Daoy (cell line): ENCODE data around the gene DCAF5. TPM values are rescaled to one million over a fixed set of nuclear protein-coding genes. Genes with fewer than 3 reads are reported as not detected.

Experiments used
- DNase-seq: peaks from one replicate; pipeline ENCODE4 v3.0.0-alpha.2; 2015; ENCODE audit warnings: low read depth
- total RNA-seq: library from RNA; depleted of rRNA; stranded (reverse); fragments of >200 nt; shearing (Covaris generic); gene quantifications from 2 replicates; pipeline ENCODE4 v1.2.3, GENCODE V29; 2014; rRNA removed

The DCAF5 gene
- total RNA-seq, 1 experiment from 2014 or later, result 9.7 TPM

DNA sequence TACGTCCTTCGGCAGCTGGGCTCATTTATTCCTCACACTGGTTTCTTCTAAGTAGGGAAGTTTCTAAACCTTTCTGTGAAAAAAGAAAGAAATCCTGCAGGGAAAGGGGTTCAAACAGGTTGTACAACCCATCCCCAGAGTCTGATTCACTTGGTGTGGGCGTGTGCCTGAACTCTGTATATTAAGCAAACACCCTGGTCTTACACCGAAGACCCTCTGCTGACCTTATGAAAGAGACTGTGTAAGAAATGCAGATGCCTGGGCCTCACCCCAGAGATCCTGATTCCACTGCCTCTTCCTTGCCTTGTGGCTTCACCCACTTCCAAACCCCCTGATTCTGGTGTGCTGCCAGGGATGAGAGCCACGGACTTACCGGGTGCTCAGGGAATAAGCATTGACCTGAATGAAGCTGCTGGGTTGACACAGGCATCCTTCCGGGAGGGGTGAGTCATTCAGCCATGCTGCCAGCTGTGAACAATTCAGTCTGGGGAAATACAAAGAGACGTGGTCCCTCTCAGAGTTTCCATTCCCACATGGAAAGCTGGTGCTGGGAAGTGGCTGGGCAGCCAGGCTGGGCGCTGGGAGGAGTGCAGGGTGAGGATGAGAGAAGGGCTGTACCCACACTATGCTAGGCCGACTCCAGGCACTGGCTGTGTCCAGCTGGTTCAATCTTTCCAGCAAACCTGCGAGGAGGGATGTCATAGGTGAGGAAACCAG is 147.3 kb downstream of the DCAF5 start:
- peak; percentile 93 for DNase-seq

DNA sequence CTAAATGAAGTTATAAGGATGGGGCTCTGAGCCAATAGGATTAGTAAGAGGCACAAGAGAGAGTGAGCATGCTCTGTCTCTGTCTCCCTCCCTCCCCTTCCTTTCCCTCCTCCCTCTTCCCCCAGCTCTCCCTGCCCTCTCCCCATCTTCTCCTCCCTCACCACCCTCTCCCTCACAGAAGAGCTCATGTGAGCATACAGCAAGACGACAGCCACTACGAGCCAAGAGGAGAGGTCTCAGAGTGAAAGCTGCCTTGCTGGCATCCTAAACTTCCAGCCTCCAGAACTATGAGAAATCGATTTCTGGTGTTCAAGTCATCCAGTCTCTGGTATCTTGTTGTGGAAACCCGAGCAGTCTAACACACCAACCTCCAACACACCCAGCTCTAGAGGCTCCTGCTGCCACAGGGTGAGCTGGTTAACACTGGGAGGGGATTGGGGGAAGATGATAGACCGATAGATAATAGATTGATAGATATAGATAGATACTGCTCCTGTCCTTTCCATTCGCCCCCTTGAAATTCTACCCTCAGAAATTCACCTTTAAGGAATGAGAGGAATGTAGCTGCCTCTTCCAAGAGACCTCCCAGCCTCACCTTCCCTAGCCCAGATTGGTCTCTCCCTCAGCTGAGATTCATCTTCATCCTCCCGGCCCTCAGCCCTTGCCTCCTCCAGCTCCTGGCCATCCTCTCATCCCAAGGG is 148.0 kb downstream of the DCAF5 start:
- DNase-seq, result no peak

DNA sequence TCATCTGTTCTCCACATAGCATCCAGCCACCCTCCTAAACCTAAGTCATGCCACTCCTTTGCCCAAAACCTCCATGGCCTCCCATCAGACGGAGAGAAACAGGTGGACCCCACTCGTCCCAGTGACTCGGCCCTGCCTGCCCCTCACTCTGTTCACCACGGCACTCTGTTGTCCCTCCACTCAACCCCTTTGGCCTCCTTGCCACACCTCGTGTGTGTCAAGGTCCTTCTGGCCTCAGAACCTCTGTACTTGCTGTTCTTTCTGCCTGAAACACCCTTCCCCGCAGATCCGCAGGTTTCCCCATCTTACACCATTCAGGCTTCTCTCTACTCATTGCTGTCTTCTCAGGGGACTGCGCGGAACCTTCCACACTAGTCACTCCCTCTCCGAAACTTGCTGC is 149.3 kb downstream of the DCAF5 start:
- DNase-seq, result no peak

DNA sequence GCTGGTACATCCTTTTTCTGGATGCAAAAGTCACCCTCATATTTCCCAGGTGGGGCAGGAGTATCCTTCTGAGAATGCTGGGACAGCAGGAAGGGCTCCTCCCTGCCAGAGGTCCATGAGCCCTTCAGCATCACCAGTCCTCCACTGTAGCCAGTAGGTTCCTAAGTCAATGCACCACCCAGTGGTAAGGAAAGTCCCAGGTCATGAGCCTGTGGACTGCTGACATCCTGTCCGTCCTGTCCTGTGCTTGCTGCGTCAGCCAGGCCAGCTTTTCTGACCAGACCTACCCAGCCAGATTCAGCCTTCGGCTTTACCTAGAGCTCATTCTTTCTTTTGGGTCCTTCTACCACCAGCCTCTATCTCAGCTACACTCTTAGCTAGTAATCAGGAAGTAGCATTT is 150.8 kb downstream of the DCAF5 start:
- peak; percentile 29 for DNase-seq

DNA sequence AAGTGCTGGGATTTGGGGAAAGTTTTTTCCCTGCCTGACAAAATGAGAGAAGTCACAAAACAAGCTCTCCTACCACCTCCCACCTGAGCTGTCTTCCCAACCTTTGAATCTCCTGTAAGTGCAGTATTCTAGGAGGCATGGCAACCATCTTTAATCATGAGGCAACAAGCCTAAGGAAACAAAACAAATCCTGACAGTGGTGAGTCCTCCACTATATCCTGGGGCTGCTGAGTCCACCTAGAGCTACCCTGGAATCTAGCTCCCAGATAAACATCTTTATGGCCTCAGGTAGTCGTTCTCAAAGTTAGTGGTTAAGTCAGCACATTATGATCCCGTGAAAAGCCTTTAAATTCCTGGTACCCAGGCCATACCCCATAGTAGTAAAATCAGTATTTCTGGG is 151.5 kb downstream of the DCAF5 start:
- DNase-seq, result no peak

Other genes with a start within 250 kb of the DCAF5 start
- 317 and 318 TPM in 2 replicates for gene ACTN1, start 173.8 kb downstream of the DCAF5 start, total RNA-seq
- gene EXD2, start 38.4 kb upstream of the DCAF5 start, total RNA-seq, result 19.3 and 26.8 TPM in 2 replicates
- gene GALNT16, start 107.0 kb upstream of the DCAF5 start, total RNA-seq, result 1.2 and 1.7 TPM in 2 replicates
- gene ERH, start 245.2 kb upstream of the DCAF5 start, total RNA-seq, result 262 and 280 TPM in 2 replicates
- 95.8 and 110 TPM in 2 replicates for gene SLC39A9, start 245.6 kb upstream of the DCAF5 start, total RNA-seq